Activated naive CD8-positive, alpha-beta T cell (primary cell): Measurements from ENCODE around the gene KCNJ5.

ENCODE experiments used
- H3K27ac Mint-ChIP-seq: one replicate; pipeline ENCODE4 v1.8.0; 2021; ENCODE audit warnings: mixed read lengths
- H3K27me3 Mint-ChIP-seq: one replicate; pipeline ENCODE4 v1.8.0; 2021; ENCODE audit warnings: mixed read lengths
- H3K36me3 Mint-ChIP-seq: one replicate; pipeline ENCODE4 v1.8.0; 2021; ENCODE audit warnings: mixed read lengths
- H3K4me1 Mint-ChIP-seq: one replicate; pipeline ENCODE4 v1.8.0; 2021; ENCODE audit warnings: low read depth, mixed read lengths
- H3K4me3 Mint-ChIP-seq: one replicate; pipeline ENCODE4 v1.8.0; 2021; ENCODE audit warnings: mild to moderate bottlenecking, mixed read lengths
- H3K9me3 Mint-ChIP-seq: one replicate; pipeline ENCODE4 v1.8.0; 2021; ENCODE audit warnings: low read depth, mixed read lengths

KCNJ5 gene

DNA sequence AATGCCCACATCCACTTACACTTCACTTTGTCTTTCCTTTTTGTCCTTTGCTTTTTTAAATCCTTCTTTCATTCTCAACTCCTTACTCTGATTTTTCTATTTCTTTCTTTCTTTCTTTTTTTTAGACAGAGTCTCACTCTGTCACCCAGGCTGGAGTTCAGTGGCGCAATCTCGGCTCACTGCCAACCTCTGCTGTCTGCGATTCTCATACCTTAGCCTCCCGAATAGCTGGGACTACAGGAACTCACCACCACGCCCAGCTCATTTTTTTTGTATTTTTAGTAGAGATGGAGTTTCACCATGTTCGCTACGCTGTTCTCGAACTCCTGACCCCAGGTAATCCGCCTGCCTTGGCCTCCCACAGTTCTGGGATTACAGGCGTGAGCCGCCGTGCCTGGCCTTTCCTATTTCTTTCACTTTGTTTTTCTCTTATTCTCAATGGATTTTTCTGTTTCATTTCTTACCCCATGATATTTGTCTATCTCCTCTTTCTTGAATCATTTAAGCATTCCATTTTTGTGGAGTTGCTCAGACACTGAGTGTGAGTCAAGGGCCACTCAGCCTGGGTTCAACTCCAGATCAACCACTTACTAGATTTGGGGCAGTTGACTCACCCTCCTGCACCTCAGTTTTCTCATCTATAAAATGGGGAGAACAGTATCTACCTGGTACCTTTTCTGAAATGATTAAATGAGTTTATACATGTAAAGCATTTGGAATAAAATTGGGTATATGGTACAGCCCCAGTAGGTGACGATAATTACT is 7.6 kb downstream of the KCNJ5 start:
- H3K36me3 Mint-ChIP-seq, result no peaks in the 10 kb centered on the region
- no peak overlapping the region for H3K4me3 Mint-ChIP-seq
- H3K27me3 Mint-ChIP-seq, result peaks cover 2% of the 10 kb centered on the region
- no peaks in the 10 kb centered on the region for H3K9me3 Mint-ChIP-seq
- H3K27ac Mint-ChIP-seq, result no peak overlapping the region
- H3K4me1 Mint-ChIP-seq, result no peaks in the 10 kb centered on the region

- Mint-ChIP-seq H3K27ac (no peak overlapping the region), H3K4me1 (peaks cover 11% of the 10 kb centered on the region), H3K9me3 (no peaks in the 10 kb centered on the region), H3K4me3 (no peak overlapping the region), H3K36me3 (no peaks in the 10 kb centered on the region), H3K27me3 (peaks cover 5% of the 10 kb centered on the region)
Measured at GRCh38 chr11:128900468-128900867, 9.3 kb downstream of the KCNJ5 start.

DNA sequence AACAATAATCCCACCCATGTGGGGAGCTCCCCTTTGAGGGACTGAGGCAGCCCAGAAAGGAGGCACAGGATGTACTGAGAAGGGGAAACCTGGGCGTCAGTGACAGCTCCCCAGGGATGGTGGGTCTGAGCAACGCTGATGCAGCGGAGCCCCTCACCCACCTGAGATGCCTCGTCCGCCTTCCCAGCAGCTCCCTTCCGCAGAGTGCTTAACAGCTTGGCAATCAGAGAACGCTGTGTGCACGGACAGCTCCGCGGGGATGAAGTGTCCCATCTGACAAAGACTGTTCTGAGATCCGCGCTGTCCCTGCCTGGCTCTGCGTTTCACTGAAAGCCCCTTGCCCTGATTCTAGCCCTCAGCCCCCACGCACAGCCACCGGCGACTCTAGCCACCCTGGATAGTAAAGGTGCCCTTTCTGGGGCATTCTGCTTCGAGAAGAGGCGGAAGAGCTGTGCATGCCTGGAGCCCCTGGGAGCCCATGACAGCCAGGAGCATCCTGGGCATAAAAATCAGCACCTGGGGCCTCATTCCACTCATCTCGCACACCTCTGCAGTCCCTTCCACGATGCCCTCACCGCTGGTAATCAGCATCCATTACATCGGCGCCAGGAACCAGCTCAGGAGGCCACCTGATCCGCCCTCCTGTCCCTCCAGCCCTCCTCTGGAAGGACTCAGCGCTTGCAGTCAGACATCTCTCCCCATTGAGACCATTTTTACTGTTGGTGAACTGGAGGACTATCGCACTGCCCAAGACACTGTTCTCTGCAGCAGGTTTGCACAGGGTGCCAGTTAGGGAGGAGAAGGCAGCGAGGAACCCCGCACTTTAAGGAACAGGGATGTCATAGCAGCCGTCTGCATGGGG is 10.7 kb downstream of the KCNJ5 start:
- Mint-ChIP-seq H3K27ac (no peak overlapping the region), H3K27me3 (peaks cover 3% of the 10 kb centered on the region), H3K4me1 (peaks cover 19% of the 10 kb centered on the region), H3K9me3 (no peaks in the 10 kb centered on the region), H3K36me3 (no peaks in the 10 kb centered on the region), H3K4me3 (no peak overlapping the region)

DNA sequence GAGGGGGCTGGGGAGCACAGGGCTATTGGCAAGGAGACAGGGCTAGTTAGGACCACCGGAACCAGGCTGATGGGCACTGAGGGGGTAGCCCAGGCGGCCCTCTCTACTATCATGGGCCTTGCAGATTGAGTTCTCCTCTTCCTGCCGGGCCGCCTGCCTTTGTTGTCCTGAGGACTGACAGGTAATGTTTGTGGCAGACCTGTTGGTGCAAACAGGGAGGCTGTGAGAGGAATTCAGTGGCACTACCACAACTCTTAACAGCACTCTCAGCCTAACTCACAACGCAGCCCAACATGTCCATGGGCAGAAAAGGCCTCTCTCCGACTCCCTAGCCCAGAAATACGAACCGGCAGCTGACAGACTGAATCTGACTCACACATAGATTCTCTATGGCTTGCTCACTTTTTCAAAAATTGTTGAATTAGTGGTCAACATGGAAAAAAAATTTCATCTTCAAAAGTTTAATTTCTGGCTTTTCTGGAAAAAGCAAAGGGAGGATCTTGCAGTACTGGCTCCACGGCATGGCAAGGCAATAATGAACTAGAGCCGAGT is 11.4 kb downstream of the KCNJ5 start:
- no peak overlapping the region for H3K4me3 Mint-ChIP-seq
- no peaks in the 10 kb centered on the region for H3K9me3 Mint-ChIP-seq
- no peak overlapping the region for H3K27ac Mint-ChIP-seq
- peaks cover 20% of the 10 kb centered on the region for H3K4me1 Mint-ChIP-seq
- peaks cover 6% of the 10 kb centered on the region for H3K27me3 Mint-ChIP-seq
- H3K36me3 Mint-ChIP-seq, result no peaks in the 10 kb centered on the region

DNA sequence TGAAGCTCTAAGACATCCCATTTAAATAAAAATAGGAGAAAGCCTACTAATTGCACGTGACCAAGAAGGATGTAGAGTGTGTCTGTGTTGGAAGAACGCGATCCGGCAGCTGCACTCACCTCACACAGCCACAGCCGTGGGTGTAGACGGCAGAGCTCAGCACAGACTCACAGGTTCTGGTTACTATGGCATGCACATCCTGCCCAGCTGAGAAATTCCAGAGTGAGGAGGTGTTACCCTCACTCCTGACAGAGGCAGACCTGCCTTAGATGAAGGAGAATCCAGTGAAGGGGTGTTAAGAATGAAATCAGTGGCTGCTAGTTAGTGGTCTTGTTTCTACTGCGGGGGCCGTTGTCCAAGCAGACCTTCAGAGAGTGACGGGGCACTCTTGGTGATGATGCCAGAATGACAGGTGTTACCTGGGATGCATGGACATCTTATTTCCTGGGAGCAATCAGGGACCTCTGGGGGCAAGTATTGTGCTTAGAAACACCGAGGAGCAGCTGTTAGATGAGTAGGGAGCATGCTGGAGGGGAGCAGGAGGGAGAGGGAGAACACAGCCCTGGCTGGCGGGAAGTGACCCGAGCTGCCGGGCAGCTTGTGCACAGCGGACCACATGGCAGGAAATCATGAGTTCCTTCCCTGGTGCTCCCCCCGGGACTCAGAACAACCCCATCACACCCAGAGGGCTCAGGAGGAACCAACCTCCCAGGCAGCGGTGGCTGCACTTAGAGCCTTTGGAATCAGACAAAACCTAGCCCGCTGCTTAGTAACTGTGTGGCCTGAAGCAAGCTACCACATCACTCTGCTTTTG is 12.3 kb downstream of the KCNJ5 start:
- Mint-ChIP-seq H3K27ac (no peak overlapping the region), H3K4me1 (peaks cover 20% of the 10 kb centered on the region), H3K36me3 (no peaks in the 10 kb centered on the region), H3K4me3 (no peak overlapping the region), H3K27me3 (peaks cover 9% of the 10 kb centered on the region), H3K9me3 (no peaks in the 10 kb centered on the region)

DNA sequence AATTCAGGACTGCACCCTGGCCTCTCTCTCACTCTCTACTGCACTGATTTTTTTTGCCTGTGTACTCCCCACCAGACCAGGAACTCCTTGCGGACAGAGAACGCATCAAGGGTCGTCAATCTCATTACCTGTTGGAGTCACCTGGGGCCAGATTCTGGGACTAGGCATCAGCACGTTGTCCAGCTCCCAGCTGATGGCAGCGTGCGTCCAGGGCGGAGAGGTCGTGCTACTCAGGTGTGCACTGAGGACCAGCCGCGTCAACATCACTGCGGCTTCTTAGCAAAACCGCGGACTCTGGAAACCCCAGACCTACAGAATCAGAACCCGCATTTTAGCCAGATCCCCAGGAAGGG is 13.1 kb downstream of the KCNJ5 start:
- Mint-ChIP-seq H3K9me3 (no peaks in the 10 kb centered on the region), H3K27me3 (peaks cover 9% of the 10 kb centered on the region), H3K4me3 (peak overlapping the region; percentile 76), H3K27ac (no peak overlapping the region), H3K4me1 (peaks cover 20% of the 10 kb centered on the region), H3K36me3 (no peaks in the 10 kb centered on the region)

DNA sequence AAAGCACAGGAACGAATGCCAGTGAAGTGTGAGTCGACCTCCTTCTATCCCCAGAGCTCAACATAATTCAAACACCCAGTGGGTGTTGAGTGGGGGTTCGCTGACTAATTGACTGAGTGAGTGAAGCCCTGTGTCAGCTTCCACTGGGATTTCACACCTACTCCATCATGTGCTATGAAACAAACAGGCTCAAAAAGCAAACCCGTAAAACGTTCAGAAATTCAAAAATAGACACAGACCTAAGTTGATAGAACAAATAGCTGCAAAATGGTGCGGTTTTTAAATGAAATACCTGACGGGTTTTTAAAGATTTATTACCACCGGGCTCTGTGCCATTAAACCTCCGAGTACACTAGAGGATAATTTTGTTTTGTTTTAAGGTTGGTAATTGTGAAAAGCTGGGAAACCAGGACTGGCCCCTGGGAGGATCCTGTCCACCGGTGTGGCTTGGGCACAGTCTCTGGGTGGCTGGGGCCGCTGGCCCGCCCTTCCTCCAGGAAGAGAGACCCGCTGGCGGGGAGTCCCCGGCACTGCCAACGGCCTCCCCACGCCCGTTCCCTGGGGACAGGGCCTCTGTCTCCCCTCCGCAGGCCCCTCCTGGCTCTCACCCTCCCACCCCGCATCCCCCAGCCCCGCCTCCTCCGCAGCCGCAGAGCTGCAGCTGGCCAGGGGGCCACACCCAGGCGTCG is 13.6 kb downstream of the KCNJ5 start:
- H3K36me3 Mint-ChIP-seq, result no peaks in the 10 kb centered on the region
- H3K27ac Mint-ChIP-seq, result no peak overlapping the region
- H3K27me3 Mint-ChIP-seq, result peaks cover 13% of the 10 kb centered on the region
- H3K4me3 Mint-ChIP-seq, result peak overlapping the region; percentile 76
- no peaks in the 10 kb centered on the region for H3K9me3 Mint-ChIP-seq
- H3K4me1 Mint-ChIP-seq, result peaks cover 20% of the 10 kb centered on the region

DNA sequence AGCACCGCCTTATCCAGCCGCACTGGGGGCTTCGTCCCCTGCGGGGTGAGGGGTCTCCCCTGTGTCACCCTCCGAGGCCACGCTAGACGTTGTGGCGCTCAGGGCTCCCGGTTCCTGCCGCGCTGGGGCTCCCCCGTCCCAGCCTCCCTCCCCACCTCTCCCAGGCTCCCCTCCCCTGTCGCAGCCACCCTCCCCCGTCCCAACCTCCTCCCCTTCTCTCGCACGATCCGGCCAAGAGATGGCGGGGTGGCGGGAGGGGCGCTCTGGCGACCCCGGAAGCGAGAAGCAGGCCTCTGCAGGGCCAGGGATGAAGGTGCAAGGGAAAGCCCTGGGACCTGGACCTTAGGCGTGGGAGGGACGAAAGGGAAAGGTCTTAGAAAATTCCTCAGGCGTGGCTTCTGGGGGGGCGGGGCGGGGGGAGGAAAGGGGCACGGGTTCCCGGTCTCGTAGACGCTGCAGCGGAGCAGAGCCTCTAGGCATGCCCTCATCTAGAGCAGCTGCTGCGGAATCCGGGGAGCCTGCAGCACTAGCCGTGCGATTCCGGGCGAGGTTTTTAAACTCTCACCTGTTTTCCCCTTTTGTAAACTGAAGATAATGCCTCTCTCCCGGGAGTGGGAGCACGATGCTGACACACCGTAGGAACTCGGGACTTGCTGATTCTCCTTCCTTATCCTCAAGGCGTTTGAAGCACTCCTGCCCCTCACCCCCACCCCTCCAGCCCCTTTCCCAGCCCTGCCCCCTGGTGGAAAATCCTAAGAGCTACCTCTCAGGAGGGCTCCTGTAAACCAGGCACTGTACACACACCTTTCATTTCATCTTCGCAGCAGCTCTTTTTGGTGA is 14.4 kb downstream of the KCNJ5 start:
- H3K27ac Mint-ChIP-seq, result no peak overlapping the region
- peak overlapping the region; percentile 70 for H3K4me3 Mint-ChIP-seq
- peaks cover 20% of the 10 kb centered on the region for H3K27me3 Mint-ChIP-seq
- H3K36me3 Mint-ChIP-seq, result no peaks in the 10 kb centered on the region
- peaks cover 20% of the 10 kb centered on the region for H3K4me1 Mint-ChIP-seq
- H3K9me3 Mint-ChIP-seq, result no peaks in the 10 kb centered on the region

- Mint-ChIP-seq H3K27me3 (peaks cover 20% of the 10 kb centered on the region), H3K9me3 (no peaks in the 10 kb centered on the region), H3K36me3 (no peaks in the 10 kb centered on the region), H3K27ac (no peak overlapping the region), H3K4me3 (peak overlapping the region; percentile 70), H3K4me1 (peaks cover 20% of the 10 kb centered on the region)
Measured at GRCh38 chr11:128906185-128907050, 15.3 kb downstream of the KCNJ5 start.

GRCh38 chr11:128907585-128907984 is 16.4 kb downstream of the KCNJ5 start:
- no peaks in the 10 kb centered on the region for H3K9me3 Mint-ChIP-seq
- peaks cover 20% of the 10 kb centered on the region for H3K4me1 Mint-ChIP-seq
- no peak overlapping the region for H3K4me3 Mint-ChIP-seq
- peaks cover 23% of the 10 kb centered on the region for H3K27me3 Mint-ChIP-seq
- H3K27ac Mint-ChIP-seq, result no peak overlapping the region
- H3K36me3 Mint-ChIP-seq, result no peaks in the 10 kb centered on the region

- Mint-ChIP-seq H3K27me3 (peaks cover 25% of the 10 kb centered on the region), H3K9me3 (no peaks in the 10 kb centered on the region), H3K4me1 (peaks cover 20% of the 10 kb centered on the region), H3K4me3 (no peak overlapping the region), H3K27ac (no peak overlapping the region), H3K36me3 (no peaks in the 10 kb centered on the region)
Measured at GRCh38 chr11:128908391-128909246, 17.5 kb downstream of the KCNJ5 start.

DNA sequence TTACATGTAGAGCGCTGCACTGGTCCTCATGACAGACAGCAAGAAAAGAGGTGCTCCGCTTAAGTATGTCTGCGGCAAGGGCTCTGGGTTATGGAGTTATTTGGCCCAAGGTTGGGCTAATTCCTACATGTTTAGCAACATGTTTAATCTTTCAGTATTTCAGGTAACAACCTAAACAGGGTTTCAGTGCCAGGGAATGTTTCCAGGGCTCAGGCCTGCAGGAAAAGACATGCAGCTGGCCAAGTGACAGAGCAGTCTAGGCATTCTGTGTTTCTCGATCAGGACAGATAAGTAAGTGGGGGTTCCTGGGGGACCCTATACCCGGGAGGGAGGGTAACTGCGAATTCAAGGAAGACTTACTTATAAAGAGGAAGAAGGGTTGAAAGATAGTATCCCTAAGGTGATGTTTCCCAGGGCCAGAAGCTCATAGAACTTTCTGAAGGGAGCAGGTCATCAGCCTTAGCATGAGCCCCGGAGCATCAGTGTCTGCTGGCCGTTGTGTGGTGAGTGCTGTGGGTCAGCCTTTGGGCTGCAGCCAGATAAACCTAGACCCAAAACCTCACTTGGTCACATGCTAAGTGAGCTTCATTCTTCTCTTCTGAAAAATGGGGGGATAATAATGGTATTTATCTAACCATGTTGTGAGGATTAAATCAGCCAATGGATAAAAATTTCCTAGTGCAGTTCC is 18.4 kb downstream of the KCNJ5 start:
- Mint-ChIP-seq H3K4me1 (peaks cover 12% of the 10 kb centered on the region), H3K9me3 (no peaks in the 10 kb centered on the region), H3K27ac (no peak overlapping the region), H3K27me3 (peaks cover 23% of the 10 kb centered on the region), H3K4me3 (no peak overlapping the region), H3K36me3 (no peaks in the 10 kb centered on the region)
